GM13976 (cell line): ENCODE data around the gene MAN1C1.

ENCODE experiments used
- DNase-seq: peaks from one replicate; pipeline ENCODE4 v3.0.0; 2012; ENCODE audit warnings: low spot score
- CTCF ChIP-seq: IDR thresholded peaks from 2 replicates; pipeline ENCODE4 v1.5.1; 2012; ENCODE audit warnings: borderline replicate concordance, mild to moderate bottlenecking; ENCODE audit not compliant: insufficient read depth; ENCODE audit errors: extremely low read depth, missing control alignments, control extremely low read depth
- in situ Hi-C: fragments of 300-500 bp; cut with MboI; formaldehyde crosslinking; loops from one replicate; pipeline ENCODE4 v1.12.0; 2022; ENCODE audit warnings: low sequenced_read_pairs, mixed read lengths, inconsistent platforms; ENCODE audit not compliant: unreplicated experiment

Gene MAN1C1

DNA sequence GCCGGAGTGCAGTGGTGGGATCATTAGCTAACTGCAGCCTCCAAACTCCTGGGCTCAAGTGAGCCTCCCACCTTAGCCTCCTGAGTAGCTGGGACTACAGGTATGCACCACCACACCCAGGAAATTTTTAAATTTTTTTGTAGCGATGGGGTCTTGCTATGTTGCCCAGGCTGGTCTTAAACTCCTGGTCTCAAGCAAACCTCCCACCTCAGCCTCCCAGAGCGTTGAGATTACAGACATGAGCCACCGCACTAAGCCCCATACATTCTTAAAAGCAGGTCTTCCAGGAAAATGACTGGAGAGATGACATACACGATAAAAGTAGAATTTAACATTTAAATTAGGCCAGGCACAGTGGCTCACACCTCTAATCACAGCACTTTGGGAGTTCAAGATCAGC is 216.6 kb downstream of the MAN1C1 start:
- no peak for DNase-seq
- in situ Hi-C loops = no loop called here
- no peak for TF ChIP-seq CTCF
